ENCODE data around the gene ZMYND19.
"Not testable (repeated sequence)": the region's sequence is repeated elsewhere in the genome, so short reads cannot be mapped to it uniquely, and the experiment has no call there.

Gene ZMYND19

DNA sequence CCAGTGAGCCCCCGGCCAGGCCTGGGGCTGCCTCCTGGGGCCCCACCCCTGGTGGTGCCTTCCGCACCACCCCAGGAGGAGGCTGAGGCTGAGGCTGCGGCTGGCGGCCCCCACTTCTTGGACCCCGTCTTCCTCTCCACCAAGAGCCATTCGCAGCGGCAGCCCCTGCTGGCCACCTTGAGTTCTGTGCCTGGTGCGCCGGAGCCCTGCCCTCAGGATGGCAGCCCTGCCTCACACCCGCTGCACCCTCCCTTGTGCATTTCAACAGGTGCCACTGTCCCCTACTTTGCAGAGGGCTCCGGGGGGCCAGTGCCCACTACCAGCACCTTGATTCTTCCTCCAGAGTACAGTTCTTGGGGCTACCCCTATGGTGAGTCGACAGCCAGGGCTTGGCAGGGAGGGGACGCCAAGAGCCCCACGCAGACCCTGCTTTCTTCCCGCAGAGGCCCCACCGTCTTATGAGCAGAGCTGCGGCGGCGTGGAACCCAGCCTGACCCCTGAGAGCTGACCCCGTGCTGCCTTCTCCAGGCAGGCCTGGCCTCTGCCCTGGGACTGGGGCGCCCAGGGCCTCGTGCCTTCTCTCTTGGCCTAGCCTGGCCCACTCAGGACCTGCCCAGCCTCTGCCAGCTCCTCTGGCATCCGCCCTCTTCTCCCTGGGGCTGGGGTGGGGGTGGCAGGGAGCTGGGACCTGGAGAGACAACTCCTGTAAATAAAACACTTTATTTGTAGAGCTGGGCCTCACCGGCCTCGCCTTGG lies 24.5 kb upstream of the ZMYND19 start:
- no peak for DNase-seq (ENCODE audit: low read depth, low spot score)

- no peak for DNase-seq (ENCODE audit: low read depth, low spot score)
These were observed 23.6 kb upstream of the ZMYND19 start for GRCh38 chr9:137613738-137614523.

DNA sequence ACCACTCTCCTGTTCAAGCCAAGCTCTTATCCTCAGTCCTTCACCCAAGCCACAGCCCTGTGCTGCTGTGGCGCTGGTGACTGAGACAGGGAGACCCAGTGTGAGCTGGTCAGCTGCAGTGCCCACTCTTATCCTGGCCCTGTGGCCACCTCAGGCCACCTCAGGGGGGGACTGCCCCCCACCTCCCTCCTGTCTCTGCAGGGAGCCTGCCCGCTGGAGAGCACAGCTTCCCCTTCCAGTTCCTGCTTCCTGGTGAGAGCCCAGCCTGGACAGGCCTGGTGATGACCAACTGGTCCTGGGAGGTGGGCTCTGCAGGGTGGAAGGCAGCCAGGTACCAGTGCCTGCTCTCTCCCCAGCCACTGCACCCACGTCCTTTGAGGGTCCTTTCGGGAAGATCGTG lies 22.9 kb upstream of the ZMYND19 start:
- no peak for DNase-seq (ENCODE audit: low read depth, low spot score)

GRCh38 chr9:137612741-137613142 lies 22.4 kb upstream of the ZMYND19 start:
- no peak for DNase-seq (ENCODE audit: low read depth, low spot score)

- DNase-seq (ENCODE audit: low read depth, low spot score): no peak
These were observed 21.6 kb upstream of the ZMYND19 start for GRCh38 chr9:137611623-137612609.

DNA sequence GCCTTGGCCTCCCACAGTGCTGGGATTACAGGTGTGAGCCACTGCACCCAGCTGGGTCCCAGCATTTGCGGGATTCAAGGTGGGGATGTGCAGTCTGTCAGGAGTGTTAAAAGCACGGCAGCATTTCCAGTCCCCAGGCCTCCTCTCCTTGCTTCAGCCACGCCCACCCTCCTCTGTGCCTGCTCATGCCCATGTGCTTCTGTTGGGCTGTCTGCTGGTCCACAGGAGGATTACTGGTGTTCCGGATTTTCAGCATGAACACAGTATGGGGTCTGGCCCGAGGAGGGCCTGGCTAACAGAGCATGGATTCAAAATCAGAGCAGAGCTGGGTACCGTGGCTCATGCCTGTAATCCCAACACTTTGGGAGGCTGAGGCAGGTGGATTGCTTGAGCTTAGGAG lies 20.6 kb upstream of the ZMYND19 start:
- no peak for DNase-seq (ENCODE audit: low read depth, low spot score)

DNA sequence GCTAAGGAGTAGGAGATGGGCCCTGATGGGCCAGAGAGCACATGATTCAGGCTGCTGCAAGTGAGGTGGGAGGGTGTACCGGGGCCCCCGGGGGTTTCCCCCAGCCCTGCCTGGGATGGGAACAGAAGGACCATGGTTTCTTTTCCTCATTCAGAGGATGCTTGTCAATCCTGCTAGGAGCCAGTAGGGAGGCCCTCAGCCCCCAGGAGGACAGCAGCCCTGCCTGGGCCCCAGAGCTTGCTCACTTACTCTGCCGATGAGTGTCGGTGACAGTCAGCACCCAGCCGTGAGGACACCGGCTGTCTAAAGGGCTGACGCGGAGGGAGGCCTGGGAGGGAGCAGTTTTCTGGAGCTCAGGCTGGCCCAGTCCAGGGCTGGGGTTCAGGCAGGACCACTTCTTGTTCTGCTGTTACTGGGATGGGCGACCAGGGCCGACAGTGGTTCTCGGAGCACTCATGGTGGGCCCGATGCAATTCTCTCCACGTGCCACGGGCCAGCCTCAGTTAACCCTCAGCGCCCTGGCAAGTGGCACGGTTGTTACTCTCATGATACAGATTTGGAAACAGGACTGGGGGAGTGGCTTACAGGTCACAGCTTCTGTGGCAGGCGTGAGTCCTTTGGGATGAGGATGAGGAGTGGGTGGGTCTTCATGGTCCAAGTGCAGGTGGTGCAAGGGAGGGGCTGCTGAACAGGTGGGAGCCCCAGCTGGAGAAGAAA lies 17.0 kb upstream of the ZMYND19 start:
- DNase-seq (ENCODE audit: low read depth, low spot score): no peak

GRCh38 chr9:137606734-137607138 lies 16.4 kb upstream of the ZMYND19 start:
- no peak for DNase-seq (ENCODE audit: low read depth, low spot score)

- DNase-seq (ENCODE audit: low read depth, low spot score): no peak
These were observed 15.8 kb upstream of the ZMYND19 start for GRCh38 chr9:137606005-137606621.

DNA sequence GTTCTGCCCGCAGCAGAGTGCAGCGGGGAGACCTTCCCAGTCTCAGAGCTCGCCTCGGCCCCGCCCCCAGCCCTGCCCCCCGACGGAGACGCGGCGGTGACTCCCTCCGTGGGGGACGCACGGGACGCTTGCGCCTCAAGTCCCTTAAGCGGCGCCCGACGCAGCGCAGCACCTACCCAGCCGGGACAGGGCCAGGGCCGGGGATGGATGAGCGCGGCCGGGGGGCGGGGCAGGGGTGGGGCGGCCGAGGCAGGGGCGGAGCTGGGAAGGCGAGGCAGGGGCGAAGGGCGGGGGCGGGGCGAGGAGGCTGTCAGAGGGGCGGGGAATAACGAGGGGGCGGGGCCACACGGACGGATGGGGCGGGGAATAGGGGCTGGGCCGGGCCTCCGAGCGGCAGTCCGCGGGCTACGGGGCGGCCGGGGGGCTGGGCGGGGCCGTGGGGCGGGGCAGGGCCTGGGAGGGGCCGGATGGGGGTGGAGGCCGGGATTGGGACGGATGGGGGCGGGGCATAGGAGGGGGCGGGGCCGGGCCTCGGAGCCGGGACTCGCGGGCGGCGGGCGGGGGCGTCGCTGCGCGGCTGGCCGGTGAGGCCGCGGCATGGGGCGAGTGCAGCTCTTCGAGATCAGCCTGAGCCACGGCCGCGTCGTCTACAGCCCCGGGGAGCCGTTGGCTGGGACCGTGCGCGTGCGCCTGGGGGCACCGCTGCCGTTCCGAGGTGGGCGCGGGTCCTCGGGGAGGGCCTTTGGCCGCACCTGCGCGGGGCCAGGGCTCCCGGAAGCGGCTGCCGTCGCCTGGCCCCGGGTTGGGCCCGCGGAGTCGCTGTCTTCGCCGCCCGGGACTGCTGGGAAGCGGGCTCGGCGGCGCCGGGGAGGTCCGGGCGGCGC lies 15.1 kb upstream of the ZMYND19 start, which contains the start of gene ARRDC1:
Gene ARRDC1 (plus strand): TSS at position 566 of the 884 bp plus-strand sequence. CDS start 32 bp downstream, at position 598.
- peak; percentile 84 for DNase-seq (ENCODE audit: low read depth, low spot score)

- no peak for DNase-seq (ENCODE audit: low read depth, low spot score)
These were observed 14.2 kb upstream of the ZMYND19 start for GRCh38 chr9:137604345-137605086.

GRCh38 chr9:137603879-137604278 lies 13.6 kb upstream of the ZMYND19 start:
- no peak for DNase-seq (ENCODE audit: low read depth, low spot score)

- DNase-seq (ENCODE audit: low read depth, low spot score): no peak
These were observed 12.3 kb upstream of the ZMYND19 start for GRCh38 chr9:137602661-137603060.

GRCh38 chr9:137598943-137599342 lies 8.6 kb upstream of the ZMYND19 start:
- DNase-seq (ENCODE audit: low read depth, low spot score): no peak

DNA sequence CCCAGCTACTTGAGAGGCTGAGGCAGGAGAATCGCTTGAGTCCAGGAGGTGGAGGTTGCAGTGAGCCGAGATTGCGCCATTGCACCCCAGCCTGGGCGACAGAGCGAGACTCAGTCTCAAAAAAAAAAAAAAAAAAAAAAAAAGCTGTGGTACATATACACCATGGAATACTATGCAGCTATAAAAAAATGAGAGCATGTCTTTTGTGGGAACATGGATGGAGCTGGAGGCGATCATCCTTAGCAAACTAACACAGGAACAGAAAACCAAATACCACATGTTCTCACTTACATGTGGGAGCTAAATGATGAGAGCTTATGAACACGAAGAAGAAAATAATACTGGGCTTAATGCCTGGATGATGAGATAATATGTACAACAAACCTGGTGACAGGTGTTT lies 6.3 kb upstream of the ZMYND19 start:
- DNase-seq (ENCODE audit: low read depth, low spot score): not testable (repeated sequence)

DNA sequence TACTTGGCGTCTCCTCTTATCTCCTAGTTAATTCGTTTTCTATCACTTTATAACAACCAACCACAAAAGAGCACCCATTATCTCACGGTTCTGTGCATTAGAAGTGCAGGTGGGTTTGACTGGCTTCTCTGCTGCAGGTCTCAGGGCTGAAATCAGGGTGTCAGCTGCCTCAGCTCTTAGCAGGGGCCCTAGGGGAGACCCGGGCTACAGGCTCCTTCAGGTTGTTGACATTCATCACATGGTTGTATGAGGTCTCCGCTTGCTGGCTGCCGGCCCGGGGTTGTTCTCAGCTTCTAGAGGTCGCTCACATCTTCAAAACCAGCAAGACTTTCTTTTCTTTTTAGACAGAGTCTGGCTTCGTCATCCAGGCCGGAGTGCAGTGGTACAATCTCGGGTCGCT lies 2.9 kb upstream of the ZMYND19 start:
- no peak for DNase-seq (ENCODE audit: low read depth, low spot score)

DNA sequence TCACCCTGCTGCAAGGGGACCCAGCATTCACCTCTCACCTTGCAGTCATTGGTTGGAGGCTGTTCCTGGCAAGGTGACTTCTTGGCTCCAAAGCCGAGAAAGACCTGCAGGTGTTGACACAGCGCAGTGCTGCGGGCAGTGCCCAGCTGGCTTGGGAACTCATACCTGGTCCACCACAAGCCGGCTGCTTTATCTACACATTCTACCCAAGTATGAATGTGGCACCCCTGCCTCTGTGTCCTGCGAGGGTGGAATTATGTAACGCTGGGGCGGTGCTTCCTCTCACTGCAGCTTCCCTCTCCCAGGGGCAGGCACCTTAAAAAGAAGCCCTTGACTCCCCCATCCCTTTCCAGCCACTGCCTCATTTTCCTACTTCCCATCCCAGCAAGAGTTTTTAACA lies 2.5 kb upstream of the ZMYND19 start:
- no peak for DNase-seq (ENCODE audit: low read depth, low spot score)

DNA sequence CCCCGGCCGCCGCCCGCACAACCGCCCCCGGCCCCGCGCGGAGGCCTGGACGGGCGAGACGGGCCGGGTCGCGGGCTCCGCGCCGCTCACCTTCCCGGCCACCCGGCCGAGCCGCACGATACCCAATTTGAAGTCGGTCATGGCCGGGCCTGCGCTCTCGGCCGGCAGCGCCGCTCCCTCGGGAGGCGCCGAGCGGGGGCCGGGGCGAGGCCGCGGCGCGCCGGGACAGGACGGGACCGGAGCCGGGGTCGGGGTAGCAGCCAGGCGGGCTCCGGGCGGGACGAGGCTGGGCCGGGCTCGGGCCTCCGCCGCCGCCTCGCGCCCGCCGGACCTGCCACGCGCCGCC lies 216 bp downstream of the ZMYND19 start:
- no peak for DNase-seq (ENCODE audit: low read depth, low spot score)
